ENCODE measurements around the gene TAAR5.

GRCh38 chr6:132612449-132613108 is 23.0 kb upstream of the TAAR5 start:
- TF ChIP-seq CREB1 (CRISPR knock-in tag; IDR thresholded peaks at IDR 0.05): no peak
- no peak for TF ChIP-seq SMAD3 (CRISPR knock-in tag; IDR thresholded peaks at IDR 0.05; ENCODE audit: borderline replicate concordance)
- no peak for TF ChIP-seq ZNF416 (CRISPR knock-in tag; IDR thresholded peaks at IDR 0.05)
